Measurements from ENCODE around the gene TRAK1. TPM values are rescaled to one million over a fixed set of nuclear protein-coding genes. Genes with fewer than 3 reads are reported as not detected.

The TRAK1 gene
- total RNA-seq, 1 experiment from 2014 or later, result 41.0 TPM

- Mint-ChIP-seq H3K27me3 (ENCODE audit: low read depth) (peaks cover 41% of the 10 kb centered on the region), H3K36me3 (peaks cover 5% of the 10 kb centered on the region; the same call in 1 of the 2 replicates), H3K9me3 (peaks cover 23% of the 10 kb centered on the region), H3K4me3 (no peak overlapping the region), H3K27ac (no peak overlapping the region), H3K4me1 (peaks cover under 1% of the 10 kb centered on the region)
- ChIA-PET POLR2A (no interaction called here), CTCF (no interaction called here)
- ATAC-seq (no peak), DNase-seq (ENCODE audit: low spot score) (no peak)
- TF ChIP-seq ZNF317 (CRISPR knock-in tag; IDR thresholded peaks at IDR 0.05; ENCODE audit: borderline replicate concordance, low read depth), result no peak
- no peak for TF ChIP-seq IRF2 (CRISPR knock-in tag; IDR thresholded peaks at IDR 0.05; ENCODE audit: borderline replicate concordance, low read depth)
- no peak for TF ChIP-seq ZNF425 (CRISPR knock-in tag; conservative IDR thresholded peaks at IDR 0.05)
- TF ChIP-seq ELF4 (CRISPR knock-in tag; IDR thresholded peaks at IDR 0.05; ENCODE audit: low read depth), result no peak
- TF ChIP-seq ZNF532 (CRISPR knock-in tag; IDR thresholded peaks at IDR 0.05; ENCODE audit: borderline replicate concordance), result no peak
- no peak for TF ChIP-seq GABPB1 (CRISPR knock-in tag; IDR thresholded peaks at IDR 0.05)
- no peak for TF ChIP-seq HMGXB4 (CRISPR knock-in tag; IDR thresholded peaks at IDR 0.05)
- TF ChIP-seq ZNF671 (CRISPR knock-in tag; IDR thresholded peaks at IDR 0.05), result no peak
- no peak for TF ChIP-seq ZBTB43 (CRISPR knock-in tag; IDR thresholded peaks at IDR 0.05)
- TF ChIP-seq FOXK1 (CRISPR knock-in tag; IDR thresholded peaks at IDR 0.05), result no peak
- no peak for TF ChIP-seq ZNF512 (CRISPR knock-in tag; IDR thresholded peaks at IDR 0.05; ENCODE audit: borderline replicate concordance)
- no peak for TF ChIP-seq MYBL2 (CRISPR knock-in tag; IDR thresholded peaks at IDR 0.05)
- no peak for TF ChIP-seq CBFB (CRISPR knock-in tag; IDR thresholded peaks at IDR 0.05; ENCODE audit: low read depth)
- TF ChIP-seq TCF7 (CRISPR knock-in tag; IDR thresholded peaks at IDR 0.05; ENCODE audit: low read depth), result no peak
- no peak for TF ChIP-seq IRF1 (CRISPR knock-in tag; IDR thresholded peaks at IDR 0.05)
Measured at GRCh38 chr3:42269647-42270046, 178.5 kb downstream of the TRAK1 start.
